ENCODE data around the gene HOXC4.
"Not testable (repeated sequence)": the region's sequence is repeated elsewhere in the genome, so short reads cannot be mapped to it uniquely, and the experiment has no call there.

Gene HOXC4

DNA sequence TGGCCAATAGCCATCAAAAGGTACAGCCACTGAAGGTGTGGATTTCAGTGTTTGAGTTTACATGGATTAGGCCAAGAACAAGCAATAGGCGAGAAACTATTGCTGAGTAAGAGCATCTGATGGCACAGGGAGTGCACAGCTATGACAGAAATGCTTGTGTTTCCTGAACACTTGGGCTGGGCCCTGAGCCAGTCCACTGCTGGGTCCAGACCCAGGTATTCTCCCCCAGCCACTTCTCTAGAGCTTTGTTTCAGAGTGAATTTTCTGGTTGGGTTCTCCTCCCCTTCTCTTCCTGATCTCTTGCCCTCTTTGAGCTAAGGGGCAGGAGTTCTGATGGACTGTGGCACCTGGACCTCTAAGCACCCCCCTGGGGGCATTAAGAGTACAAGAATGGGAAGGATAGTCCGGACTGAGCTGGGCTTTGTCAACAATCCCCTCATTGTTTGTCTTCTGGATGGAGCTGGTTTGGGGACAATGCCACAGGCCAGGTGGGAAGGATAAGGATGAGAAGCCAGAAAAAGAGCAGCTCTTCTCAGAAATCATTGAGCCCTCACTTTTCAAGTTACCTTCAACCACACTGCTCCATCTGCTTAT, 12.4 kb upstream of the HOXC4 start:
- no peak for DNase-seq

DNA sequence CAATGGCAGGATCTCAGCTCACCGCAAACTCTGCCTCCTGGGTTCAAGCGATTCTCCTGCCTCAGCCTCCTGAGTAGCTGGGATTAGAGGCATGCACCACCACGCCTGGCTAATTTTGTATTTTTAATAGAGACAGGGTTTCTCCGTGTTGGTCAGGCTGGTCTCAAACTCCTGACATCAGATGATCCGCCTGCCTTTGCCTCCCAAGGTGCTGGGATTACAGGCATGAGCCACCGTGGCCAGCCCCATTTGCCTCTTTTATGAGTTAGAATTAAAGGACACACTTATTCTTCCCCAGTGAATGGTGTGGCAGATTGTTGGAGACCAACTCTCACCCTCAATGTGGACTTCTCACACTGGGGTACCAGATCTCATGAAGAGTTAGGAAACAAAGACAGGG, 11.6 kb upstream of the HOXC4 start:
- DNase-seq: not testable (repeated sequence)

DNA sequence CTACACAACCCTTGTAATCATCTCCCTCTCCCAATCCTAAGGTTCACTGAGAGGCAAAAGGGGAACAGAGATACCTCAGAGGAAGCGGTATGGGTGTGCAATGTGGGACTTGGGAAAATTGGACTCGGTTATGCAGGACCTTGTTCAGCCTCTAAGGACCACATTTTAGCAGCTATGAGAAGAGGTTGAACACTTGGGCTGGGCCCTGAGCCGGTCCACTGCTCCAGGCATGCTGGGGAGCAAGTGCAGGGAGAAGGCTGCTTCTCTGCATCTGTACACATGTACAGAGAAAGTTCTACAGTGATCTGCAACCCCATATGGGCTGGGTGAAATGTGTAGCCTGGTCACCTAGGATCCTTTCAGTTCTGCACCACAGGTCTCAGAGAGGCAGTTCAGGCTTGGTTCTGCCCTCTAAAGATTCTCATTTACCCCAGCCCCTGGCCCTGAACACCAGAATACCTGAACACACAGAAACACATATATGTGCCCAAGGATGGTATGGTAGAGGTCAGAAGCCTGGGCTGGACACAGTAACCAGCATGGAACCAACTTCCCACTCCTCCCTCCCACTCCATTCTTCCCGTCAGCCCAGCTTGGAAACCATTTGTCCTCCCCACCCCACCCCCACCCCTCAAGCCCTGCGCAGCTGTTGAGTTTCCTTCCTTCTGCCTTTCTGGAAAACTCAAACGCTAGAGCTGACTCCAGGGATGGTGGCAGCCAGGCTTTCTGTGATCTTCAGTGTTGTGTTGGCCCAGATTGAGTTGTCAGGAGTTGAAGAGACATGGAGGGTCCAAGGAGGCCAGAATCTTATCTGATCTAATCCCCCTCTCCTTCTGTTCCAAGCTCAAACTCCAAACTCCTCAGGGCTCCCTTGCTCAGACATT, 10.4 kb upstream of the HOXC4 start:
- DNase-seq: no peak

DNA sequence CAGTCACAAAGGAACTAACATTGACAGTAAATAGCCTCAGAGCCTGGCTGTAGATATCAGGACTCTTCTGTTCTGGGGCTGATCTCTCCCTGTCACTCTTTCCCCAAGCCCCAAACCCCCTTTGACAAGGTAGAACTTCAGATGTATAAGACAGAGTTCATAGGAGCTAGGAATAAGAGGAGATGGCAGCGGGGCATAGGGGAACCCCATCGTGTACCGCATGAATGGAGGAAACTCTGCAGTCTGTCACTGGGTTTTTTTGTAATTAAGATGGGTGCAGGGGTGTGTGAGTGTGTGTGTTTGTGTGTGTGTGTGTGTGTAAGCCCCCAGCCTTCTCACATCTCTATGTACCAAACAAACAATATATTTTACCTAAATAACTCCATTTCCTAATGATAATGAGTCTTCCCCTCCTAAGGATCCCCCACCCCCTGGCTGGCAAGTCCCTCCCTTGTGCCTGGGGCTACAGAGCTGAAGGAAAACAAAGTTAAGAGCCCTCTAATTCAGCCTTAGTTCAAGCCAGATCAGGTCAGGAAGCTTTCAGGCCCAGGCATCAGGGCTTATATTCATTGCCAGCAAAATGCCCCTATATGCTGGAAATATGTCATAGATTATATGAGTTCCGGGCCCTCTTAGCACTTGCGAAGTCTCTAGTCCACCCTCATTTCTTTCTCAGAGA, 9.1 kb upstream of the HOXC4 start:
- no peak for DNase-seq

DNA sequence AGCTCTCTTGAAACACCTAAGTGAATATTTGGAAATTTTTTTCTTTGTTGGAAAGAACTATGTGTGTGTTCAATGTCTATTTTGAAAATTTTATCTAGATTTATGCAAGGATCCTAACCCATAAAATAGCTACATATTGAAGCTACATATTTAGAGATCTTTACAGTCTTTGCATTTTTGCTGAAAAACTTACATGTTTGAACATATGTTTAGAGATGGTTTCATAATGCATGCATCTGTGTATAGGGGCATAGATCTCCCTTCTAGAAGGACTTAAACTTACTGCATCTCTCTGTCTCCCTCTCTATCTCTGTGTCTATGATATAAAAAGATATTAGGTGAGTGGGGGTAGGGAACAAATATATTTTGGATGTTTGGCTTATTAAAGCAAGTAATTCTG, 8.2 kb upstream of the HOXC4 start:
- no peak for DNase-seq

DNA sequence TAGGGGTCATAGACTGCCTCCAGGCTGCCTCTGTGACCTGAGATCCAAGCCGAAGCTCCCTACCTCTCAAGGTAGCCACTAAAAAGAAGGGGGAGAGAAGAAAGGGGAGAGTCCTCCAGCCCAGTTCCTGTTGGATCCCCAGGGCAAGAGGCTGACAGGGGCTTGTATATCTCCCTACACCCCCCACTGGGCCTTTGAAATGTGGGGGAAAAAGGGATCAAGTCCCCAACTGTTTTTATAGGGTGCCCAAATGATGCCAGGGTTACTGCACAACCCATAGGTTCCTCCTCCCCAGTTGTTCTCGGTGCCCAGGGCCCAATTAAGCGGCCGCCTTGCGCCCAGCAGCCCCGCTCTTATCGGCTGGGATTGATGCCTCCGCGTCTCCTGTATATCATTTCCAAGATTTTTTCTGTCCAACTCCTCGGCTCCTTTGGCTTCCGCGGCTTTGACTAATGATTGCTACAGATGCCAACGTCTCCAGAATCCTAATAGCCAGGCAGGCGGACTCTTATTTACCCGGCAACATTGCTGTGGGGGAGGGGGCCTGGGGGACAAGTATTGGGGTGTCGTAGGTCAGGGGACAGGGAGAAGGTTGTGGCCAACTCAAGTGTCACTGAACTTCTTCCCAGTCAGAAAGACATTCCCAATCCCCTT, 7.6 kb upstream of the HOXC4 start:
- no peak for DNase-seq

DNA sequence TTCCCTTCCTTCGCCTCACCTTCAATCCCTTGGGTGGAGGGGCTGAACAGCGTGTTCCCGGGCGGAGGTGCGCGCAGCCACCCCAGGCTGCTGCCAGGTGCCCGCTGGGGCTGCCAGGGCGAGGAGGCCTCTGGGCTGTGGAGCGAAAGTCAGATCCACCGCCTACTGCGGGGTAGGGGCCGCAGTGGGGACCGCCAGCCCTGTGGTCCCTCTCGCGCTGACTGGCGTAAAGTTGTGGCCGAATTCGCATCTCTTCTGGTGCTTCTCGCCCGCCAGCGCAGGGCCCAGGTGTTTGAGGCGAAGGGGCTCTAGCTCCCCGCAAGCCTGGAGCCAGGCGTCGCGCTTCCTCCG, 6.9 kb upstream of the HOXC4 start:
- DNase-seq: no peak

DNA sequence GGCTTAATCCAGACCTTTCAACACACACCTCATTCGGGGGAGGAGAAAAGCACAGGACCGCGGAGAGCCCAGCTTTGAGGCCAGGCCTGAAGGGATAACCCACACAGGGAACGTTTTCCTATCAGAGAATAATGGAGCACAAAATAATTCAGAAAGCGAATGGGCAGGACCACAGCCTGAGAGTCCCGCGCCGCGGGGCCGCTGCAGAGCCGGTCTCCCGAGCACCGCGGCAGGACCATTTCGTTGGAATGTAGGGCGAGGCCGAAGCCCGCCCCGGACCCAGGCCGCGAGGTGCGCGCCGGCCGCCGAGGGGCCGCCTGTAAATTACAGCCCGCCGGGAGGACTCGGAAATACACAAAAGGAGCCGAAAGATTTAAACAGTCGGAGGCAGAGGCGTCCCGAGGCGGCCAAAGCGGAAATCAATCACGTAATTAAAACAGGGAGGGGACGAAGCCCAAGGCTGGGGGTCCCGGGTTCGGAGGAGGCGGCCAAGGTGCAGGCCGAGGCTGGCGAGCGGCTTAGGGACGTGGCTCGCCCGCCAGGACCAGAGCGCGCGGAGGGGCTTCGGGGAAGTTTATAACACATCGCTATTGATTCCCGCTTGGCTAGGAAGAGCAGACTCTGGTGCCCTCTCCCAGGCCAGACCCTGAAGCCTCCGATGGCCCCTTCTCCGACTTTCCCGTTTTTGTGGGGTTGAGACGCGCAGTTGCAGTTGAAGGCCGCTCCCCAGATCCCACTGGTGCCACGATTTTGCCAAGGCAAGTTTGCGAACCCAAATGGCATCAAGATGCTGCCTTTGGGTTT, 6.3 kb upstream of the HOXC4 start:
- no peak for DNase-seq

DNA sequence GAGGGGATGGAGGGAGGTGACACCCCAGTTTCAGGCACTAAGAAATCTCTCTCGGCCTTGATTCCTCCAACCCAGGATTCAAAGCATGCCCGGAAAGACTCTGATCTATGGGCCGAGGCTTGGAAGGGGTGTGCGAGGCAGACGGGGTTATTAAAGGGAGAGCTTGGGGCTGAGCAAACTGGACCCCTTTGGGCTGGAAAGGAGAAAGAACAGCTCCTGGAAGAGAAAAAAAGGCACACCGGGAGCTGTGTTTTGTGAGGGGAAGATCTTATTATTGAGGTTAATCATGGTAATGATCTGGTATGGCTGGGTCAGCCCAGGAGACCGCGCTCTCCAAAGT, 5.7 kb upstream of the HOXC4 start:
- DNase-seq: no peak

DNA sequence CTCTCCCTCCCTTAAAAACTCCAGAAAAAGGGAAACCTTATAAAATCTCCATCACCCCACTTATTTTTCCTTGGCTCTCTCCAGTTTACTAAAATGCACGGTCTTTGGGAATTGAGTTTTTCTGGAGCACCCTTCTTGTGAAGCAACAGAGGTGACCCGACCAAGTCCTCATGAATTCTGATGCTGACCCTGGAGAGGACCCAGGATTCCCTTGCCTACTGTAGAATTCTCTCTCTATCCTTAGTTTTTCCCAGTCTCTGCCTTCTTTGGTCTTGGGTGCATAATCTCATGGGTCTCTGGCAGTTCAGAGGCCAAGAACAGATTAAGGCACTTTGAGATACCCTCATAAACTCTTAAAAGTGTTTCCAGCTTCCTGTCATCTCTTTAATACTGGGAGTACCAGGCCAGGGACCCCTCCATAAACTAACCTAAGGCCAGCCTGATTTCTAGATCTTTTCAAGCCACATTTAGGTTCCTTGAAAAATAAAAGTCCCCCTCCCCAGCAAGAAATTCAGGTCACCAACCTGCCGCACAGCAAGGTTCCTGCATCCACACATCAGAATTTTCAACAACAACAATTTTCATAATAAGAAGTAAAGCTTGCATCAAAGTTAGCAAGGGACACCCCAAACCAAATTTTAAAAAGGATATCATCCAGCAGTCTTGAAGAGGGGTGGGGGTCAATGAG, 5.1 kb upstream of the HOXC4 start:
- no peak for DNase-seq

DNA sequence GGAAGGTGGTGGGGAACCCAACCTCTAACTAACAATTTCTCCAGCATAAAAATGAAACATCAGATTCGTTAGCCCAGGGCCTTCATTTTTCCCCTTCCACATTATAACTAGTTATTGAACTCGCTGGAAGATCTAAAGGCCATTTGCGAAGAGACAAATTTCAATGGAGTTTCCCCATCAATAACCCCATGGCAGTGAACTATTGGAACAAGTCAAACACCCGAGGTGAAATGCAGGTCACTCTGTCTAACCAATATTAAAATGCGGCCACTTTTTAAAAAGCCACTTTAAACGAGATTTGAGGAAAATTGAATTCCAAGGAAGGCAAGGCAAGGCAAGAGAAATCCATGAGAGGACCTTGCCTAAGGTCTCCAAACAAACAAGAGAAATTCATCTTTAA, 4.5 kb upstream of the HOXC4 start:
- DNase-seq: no peak

DNA sequence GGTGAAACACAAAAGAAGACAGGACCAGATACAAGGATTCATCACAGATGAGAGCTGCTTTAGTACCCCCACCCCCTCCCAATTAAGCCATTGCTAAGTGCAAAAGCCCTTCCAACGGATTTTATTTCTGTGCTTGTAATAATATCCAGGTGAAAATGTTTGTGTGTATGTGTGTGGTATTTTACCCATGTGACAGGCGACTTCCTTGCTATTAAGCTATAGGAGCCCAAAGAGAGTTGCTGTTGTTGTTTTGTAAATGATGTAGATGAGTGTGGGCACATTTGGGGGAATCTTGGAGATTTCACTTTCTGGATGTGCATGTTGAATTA, 3.2 kb upstream of the HOXC4 start:
- no peak for DNase-seq

DNA sequence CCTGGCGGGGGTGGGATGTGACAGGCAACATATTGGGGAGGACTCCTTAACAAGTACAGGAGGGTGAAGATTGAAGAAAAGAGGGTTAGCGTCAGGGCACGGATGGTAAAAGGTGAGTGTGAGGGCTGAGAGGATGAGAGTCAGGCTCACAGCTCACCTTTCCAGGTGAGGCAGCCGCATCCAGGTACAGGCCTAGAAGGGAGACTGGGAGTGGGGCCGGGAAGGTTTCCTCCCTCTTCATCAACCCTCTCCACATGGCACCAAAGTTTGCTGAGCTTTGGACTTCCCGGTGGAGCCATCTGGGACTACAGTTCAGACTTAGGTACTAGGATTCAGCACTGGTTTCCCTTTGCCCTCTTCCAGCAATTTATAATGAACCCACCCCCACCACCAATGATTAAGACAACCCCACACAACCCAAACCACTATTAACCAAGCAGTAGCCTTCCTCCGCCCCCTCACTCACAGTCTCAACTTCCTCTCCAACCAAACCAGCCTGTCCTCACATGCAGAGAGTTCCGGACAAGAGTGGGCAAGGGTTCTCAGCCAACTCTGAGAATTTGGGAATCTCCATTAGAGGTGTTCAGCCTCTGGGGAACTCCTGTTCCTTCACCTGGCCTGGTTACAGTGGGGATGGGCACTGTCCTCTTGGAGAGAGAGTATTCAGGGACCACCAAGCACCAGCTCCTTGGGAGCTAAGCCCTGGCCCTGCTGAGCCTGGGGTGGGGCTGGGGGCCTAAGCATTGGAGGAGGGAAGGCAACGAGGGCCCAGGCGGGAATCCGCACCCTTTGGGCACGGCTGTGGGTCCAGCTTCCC, 2.4 kb upstream of the HOXC4 start:
- DNase-seq: no peak

DNA sequence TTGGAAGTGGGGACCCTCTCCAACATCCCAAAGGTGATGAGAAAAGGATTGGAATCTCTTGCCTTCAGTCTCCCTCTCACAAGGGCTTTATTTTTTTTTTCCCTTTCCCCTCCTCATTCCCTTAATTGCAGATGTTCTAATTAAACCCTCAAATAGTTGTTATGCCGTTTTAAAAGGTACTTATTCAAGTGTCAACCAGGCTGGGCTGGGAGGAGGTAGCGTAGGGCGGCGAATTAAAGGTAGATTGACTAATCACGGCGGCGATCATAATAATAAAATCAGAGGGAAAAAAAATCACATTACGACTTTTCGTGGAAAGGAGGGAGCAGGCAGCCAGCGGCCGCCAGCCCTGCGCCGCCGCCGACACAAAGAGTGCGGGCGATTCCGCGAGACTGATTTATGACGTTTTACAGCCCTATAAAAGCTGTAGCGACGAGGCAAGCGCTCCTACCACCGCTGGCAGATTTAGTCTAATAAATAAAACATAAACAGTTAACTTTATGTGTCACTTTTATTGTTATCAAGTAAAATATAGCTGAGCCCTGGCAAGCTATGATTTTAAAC, 1.7 kb upstream of the HOXC4 start:
- no peak for DNase-seq

DNA sequence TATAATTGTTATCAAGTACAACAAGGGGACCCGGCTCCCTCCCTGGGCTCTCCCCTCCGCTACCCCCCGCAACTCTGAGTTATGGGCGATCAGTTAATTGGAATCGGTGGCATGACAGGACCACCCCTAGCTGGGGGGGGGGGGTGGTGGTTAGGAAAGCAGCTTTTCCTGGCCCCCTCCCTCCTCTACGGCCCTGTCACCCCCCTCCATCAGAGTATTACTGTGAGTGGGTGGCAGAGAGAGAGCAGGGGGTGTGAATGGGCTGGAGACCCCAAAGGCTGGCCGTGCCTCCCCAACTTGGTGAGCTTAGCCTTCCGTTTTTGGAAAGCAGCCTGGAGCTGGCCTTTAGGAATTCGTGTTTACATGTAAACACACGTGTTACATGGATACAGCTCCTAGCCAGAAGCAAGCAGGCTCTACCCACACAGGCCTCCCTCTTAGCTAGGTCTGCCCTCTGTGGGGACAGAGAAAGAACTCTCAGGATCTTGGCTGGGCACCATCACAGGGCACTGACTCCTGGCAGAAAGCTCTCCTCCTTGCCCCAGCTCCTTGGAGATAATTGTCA, 1.1 kb upstream of the HOXC4 start:
- DNase-seq: no peak

DNA sequence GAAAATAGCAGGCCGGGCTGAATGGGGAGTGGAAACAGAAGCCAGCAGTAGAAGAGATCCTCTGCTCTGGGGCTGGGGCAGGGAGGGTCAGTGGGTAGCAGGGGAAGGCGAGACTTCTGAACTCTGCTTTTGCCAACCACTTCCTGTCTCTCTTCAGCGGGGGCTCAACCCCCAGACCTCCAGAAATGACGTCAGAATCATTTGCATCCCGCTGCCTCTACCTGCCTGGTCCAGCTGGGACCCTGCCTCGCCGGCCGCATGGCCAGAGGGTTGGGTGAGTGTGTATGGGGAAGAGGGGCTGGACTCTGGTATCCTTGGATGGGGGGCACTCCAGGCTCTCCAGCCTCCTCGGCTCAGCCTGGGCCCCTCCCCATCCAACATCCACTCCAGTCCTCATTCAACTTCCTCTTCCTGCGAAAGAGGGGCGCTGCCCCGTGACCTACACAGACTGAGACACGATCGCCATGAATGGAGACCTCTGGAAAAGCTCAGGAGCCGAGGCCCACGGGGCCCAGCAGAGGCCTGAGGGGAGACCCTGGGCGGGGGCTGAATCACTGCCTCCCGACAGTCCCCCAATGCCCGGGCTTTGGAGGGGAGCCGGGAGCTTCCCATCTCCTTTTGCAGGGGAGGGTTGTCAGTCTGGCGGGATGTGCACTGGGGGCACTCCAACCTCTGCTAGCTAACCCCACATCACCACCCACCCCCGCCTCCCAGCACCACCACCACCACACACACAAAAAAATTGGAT, 458 bp upstream of the HOXC4 start:
- no peak for DNase-seq

DNA sequence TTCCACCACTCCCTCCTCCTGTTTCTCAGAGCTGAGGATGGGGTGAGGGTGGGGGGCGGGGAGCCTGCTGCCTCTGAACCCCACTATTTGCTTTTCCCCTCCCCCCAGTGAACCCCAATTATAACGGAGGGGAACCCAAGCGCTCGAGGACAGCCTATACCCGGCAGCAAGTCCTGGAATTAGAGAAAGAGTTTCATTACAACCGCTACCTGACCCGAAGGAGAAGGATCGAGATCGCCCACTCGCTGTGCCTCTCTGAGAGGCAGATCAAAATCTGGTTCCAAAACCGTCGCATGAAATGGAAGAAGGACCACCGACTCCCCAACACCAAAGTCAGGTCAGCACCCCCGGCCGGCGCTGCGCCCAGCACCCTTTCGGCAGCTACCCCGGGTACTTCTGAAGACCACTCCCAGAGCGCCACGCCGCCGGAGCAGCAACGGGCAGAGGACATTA, 1.1 kb downstream of the HOXC4 start:
- no peak for DNase-seq

DNA sequence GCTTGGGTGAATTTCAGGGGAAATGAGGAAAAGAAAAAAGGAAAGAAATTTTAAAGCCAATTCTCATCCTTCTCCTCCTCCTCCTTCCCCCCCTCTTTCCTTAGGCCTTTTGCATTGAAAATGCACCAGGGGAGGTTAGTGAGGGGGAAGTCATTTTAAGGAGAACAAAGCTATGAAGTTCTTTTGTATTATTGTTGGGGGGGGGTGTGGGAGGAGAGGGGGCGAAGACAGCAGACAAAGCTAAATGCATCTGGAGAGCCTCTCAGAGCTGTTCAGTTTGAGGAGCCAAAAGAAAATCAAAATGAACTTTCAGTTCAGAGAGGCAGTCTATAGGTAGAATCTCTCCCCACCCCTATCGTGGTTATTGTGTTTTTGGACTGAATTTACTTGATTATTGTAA, 1.9 kb downstream of the HOXC4 start:
- no peak for DNase-seq

DNA sequence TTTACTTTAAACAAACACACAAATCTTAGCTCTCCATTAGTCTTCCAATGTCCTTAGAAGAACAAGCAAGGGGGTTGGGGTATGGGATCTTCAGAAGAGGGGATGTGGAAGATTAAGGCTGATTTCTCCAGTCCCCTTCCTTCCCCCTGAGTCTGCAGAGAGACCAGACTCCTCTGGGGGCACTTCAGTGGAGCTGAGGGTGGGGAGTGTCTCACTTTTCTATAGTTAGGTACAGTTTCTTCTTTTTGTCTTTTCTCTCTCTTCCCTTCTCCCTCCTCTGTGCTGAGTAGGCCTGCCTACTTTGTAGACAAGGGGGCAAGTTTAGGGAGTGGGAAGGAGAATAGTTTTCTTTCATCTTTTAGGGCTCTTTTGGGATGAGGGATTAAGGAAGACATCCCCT, 2.5 kb downstream of the HOXC4 start:
- no peak for DNase-seq

DNA sequence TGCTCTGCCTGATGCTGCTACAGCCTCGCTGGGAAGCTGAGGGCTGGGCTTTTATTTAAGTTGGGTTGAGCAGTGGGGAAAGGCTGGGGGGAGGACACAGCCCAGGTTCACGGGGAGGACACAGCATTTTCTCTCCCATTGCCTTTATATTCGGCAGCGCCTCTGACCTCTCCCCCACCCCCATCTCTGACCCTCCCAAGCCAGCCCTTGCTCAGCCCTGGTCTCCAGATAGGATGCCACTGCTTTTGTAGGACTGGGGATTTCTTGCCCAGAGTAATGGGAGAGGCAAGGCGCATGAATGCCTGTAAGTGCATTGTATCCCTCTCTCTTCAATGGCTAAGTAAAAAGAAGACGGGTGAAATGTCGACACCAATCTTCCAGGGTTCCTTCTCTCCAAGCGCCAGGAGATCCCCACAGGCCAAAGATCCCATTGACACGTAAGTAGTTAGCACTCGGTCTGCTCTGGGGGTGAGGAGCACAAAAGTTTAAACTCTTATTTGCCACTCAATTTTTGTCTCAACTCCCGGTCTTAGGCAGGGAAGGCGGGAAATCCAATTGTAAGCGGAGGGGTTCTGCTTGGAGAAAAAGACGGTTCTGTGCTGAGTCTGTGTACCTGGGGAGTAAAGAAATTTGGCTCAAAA, 4.6 kb downstream of the HOXC4 start:
- no peak for DNase-seq
